Cerebellar cortex (tissue), 1 donor: Measurements from ENCODE around the gene COL9A2.

Experiments used
- DNase-seq: peaks from one replicate; pipeline ENCODE4 v3.0.0-alpha.2; 2015; ENCODE audit warnings: low spot score

Gene COL9A2

GRCh38 chr1:40303051-40303771 is 13.9 kb downstream of the COL9A2 start:
- no peak for DNase-seq

GRCh38 chr1:40302475-40302874 is 14.6 kb downstream of the COL9A2 start:
- no peak for DNase-seq

DNA sequence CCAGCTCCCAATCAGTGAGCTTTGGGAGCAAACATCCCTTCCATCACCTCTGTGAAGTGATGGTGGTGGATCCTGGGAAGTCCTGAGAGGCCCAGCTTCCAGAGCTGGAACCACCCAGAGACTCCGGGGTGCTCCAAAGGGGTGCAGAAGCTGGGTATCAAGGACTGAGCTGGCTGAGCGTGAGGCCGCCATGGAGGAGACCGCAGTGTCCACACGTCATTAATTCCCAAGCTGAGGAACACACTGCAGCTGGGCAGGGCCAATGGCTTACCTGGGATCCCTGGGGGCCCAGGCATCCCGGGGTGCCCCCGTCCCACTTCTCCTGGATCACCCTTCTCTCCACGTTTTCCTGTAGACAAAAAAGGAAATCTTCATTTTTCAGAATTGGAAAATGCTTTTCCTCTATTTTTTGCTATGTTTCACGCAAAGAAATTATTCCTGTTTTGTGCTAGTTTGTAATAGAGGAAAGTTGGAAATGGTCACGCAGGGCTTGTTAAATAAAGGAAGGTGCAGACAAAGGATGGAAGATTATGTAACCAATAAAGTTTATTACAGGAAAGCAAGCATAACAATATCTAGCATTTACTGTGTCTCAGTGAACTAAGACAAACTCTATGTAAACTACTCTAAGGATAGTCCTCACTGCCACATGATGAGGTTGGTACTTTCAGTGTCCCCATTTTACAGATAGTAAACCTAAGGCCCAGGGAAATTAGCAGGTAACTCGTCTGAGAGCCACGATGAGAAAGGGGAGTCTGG is 15.4 kb downstream of the COL9A2 start:
- DNase-seq = no peak

DNA sequence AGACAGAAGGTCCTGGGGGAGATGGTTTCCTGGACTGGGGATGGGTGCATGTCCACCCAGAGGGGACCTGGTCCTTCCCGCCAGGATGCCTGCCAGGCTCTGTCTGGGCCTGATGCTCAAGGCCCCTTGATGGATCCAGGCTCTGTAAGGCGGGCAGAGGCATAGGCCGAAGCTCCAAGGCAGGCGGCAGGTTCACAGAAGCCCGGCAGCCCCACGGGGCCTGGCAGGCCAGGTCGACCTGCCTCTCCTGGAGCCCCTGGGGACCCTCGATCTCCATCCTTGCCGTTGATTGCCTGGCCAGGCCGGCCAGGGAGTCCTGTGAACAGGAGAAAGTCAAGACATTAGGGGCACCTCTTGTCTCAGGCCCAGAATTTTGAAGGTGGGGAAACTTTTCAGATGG is 16.0 kb downstream of the COL9A2 start:
- DNase-seq = no peak

- DNase-seq = no peak
These were observed 16.4 kb downstream of the COL9A2 start for GRCh38 chr1:40300651-40301050.

DNA sequence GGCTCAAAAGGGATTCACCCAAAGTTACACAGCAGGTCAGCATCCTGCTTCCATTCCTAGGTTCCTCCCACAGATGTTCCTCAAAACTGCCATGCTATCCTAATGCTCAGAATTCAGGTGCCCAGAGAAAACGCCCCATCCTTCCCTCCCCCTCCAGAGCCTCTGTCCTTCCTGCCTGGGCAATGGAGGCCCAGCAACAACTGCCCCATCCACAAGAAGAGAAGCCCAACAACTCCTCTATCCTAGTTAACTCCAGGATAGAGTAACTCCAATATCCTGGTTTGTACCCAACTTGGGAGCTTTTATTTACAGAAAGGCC is 16.9 kb downstream of the COL9A2 start:
- no peak for DNase-seq

DNA sequence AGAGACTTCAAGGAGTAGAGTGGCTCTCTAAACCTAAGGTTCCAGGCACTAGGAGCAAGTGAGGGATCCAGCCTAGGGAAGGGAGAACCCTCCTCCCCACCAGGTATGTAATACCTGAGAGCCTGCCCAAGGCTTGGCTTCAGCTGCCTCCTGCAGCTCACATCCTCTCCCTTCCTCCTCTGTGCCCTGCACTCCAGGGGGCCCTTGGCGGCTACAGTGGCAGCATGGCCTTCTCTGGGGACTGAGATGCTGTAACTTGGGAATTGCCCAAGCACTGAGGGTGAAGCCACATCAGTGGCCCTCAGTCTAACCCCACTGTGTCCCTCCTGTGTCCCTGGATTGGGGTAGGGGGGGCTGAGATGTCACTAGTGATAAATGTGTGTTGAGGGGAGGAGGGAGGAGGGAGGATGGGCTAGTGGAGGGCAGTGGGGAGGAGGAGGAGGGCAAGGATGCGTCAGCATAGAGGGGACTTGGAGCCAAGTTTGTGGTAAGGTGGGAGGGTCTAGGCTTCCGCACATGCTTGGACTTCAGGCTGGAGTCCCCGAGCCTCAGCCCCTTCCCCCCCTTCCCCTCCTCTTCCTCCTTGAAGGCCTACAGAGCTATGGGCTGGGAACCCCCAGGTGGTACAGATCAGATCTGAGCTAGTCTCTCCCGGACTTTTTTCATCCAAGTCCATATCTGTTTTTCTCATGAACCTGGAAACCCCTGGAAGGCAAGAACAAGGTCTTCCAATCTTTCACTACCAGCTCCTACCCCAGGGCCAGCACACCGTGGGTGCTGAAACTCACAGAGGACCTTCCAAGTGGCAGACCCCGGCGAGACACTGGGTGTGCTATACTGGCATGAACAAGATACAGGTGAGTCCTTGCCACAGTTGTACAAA is 17.5 kb downstream of the COL9A2 start:
- no peak for DNase-seq

GRCh38 chr1:40291293-40291692 is 25.8 kb downstream of the COL9A2 start:
- DNase-seq = no peak

DNA sequence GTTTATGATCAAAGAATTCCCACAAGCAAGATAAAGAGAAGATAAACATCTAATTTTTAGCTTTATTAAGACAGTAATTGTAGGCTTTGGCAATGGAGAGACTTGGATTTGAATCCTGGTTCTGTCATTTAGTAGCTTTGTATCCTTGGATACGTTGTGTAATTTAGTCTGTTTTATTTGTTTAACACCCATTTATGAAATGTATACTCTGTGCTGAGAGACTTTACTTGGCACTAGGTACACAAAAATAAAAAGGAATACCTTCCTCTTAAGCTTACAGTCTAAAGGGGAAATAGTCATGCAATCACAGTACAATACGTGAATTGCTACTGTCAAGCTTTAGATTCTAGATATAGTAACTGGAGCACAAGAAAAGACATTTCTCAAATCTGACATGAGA is 35.2 kb downstream of the COL9A2 start:
- DNase-seq = no peak

DNA sequence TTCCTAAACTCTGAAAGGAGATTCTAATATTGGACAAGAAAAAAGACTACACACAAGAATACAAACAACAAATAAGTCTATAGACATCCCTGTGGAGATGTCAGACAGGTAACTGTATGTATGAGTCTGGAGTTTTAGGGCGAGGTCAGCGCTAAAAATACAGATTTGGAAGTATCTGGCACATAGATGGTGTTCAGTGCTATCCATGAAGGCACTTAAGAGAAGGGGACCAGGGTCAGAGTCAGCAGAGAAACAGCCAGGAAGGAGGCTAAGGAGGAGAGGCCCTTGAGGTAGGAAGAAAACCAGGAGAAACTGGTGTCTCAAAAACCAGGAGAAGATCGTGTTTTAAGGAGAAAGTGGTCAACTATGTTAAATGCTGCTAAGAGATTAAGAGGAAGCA is 41.0 kb downstream of the COL9A2 start:
- no peak for DNase-seq

DNA sequence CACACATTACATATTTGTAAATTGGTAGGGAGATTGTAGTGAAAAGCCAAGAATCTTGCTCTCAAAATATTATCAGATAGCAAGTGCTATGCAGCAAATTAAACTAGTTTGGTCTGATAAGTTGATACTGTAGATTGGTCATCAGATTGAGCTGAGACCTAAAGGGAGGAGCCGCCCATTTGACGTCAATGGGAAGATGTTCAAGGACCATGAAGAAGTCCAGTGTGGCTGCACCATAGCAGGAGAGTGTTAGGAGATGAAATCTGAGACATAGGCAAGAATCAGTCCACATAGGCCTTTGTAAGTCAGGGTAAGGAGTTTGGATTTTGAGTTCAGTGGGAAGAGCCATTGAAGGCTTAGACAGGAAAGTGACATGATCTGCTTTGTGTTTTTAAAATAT is 42.8 kb downstream of the COL9A2 start:
- no peak for DNase-seq

- no peak for DNase-seq
These were observed 43.4 kb downstream of the COL9A2 start for GRCh38 chr1:40273547-40274166.

GRCh38 chr1:40272653-40273213 is 44.4 kb downstream of the COL9A2 start:
- DNase-seq = no peak

DNA sequence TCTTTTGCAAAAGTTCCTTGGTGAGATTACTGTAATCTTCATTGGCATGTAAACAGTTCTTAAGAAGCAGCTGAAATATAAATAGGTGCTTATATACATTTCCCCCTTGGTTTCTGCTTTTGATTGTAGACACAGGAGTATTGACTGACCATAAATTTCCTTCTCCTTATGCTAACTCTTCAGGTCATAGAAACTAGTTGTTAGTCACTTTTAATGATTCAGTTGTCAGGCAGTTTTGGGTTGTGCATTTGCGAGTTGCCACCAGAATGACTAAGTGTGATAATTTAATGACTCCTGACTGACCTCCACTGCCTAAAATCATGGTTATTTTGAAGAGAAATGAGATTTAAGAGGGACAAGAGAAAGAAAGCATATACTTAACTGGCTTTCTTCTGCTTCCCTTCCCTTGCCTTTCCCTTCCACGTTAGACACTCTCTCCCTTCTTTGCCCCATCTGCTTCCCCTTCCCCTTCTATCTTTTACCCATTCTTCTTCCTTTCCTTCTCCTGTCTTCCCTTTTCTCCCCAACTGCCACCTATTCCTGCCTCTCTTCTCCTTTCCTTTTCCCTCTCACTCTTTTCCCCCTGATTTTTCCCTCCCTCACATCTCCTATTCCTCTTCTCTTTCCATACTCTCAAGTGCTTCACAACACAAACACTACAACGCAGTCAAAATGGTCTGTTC is 46.8 kb downstream of the COL9A2 start:
- DNase-seq = no peak

DNA sequence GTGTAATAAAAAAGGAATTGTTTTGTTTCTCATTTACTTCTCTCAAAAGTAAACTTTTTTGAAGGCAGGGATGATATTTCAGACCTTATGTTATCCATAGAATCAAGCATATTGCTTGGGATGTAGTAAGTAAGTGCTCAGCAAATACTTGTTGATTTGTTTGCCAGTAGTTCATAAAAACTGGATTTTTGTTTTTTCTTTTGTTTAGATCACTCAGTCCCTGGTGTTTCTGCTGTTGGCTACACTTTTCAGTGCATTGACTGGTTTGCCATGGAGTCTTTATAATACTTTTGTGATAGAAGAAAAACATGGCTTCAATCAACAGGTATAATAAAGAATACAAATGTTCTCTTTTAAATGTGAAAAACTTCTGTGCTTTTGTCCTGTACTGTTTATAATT is 48.9 kb downstream of the COL9A2 start:
- DNase-seq = no peak

GRCh38 chr1:40267767-40268187 is 49.3 kb downstream of the COL9A2 start:
- no peak for DNase-seq

DNA sequence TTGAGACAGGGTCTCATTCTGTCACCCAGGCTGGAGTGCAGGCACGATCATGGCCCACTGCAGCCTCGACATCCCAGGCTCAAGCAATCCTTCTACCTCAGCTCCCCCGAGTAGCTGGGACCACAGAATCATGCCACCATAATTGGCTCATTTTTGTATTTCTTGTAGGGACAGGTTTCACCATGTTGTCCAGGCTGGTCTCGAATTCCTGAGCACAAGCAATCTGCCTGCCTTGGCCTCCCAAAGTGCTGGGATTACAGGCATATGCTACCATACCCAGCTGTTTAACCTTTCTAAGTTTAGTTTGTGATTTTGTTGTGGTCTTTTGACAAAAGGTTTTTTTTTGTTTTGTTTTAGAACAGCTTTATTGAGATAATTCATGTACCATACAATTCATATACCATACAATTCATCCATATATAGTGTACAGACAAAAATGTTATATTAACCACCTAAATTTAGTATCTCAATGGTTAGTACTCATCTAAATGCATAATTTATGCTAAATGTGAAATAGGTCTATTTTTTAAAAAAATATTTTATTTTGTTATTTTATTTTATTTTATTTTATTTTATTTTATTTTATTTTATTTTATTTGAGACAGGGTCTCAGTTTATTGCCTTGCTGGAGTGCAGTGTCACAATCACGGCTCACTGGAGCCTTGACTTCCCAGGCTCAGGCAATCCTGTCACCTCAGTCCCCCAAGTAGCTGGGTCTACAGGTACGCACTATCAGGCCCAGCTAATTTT is 50.1 kb downstream of the COL9A2 start:
- DNase-seq = no peak

DNA sequence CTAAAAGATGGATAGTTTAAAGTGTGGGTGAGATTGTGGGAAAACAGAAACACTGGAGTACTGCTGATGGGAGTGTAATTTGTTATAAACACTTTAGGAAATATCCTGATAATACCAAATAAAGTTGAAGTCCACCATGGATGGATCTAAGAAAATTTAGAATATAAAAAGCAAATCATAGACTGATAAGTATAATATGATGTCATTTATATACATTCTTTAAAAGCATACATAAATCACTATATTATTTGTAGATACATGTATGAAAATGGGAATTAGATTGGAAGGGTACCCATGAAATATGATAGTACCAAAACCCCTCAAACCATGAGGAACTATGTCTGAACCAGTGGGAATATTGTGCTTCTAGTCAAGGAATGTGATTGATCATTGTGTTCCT is 51.2 kb downstream of the COL9A2 start:
- no peak for DNase-seq

DNA sequence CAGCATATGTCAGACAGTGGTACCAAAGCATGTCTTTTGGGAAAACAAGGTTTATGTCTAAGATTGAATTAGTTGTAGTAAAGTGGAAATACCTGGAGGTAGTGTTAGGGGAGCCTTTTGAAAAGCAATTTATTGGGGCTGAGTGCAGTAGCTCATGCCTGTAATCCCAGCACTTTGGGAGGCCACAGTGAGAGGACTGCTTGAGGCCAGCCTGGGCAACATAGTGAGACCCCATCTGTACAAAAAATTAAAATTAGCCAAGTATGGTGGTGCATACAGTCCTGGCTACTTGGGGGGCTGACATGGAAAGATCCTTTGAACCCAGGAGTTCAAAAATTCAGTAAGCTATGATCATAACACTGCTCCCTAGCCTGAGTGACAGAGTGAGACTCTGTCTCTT is 51.8 kb downstream of the COL9A2 start:
- DNase-seq = no peak

DNA sequence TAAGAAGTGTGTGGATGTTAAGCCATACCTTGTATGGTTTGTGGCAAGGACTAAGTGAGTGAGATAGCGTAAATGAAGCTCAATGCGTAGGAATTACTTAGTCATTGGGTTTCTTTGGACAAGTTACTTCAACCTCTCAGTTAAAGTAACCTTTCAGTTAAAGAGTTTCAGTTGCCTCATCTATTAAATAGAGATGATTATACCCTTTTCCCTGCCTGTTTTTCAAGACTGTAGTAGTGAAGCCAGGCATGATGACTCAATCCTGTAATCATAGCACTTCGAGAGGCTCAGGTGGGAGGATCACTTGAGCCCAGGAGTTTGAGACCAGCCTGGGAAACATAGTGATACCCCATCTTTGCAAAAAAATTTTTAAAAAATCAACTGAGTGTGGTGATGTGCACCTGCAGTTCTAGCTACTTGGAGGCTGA is 52.7 kb downstream of the COL9A2 start:
- DNase-seq = no peak

DNA sequence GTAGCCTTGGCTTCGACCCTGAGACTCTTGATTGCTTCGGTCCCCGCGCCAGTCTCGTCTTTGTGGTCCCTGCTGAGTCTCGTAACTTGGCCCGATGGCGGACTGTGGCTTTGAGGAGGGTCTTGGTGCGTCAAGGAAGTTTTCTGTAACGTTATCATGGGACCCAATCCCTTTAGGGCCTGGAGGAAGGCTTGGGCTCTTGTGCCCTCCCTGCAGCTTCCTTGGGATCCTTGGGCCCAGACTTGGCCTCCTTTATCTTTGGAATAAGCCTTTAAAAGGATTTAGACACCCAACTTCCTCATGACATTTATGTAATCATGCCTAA is 58.7 kb downstream of the COL9A2 start:
- DNase-seq = no peak
